ENCODE results near the gene TSHZ2.

GRCh38 chr20:53535878-53536277, 563.7 kb downstream of the TSHZ2 start:
- TF ChIP-seq CTCF (IDR thresholded peaks at IDR 0.05; ENCODE audit: low read depth, low read length) (no peak), EZH2phosphoT487 (IDR thresholded peaks at IDR 0.05; ENCODE audit: low read depth) (no peak)
